Keratinocyte (primary cell): ENCODE data around the gene IFI35.

Source experiments
- CTCF ChIP-seq, 3 experiments: IDR thresholded peaks in 1 of 3; conservative IDR thresholded peaks in 1 of 3; optimal IDR thresholded peaks in 1 of 3; 2 replicates in 2 of 3; 3 replicates in 1 of 3; pipeline versions ENCODE3 to v1.5.1; 2011; ENCODE audit warnings: low read length in 3 of 3, mild to moderate bottlenecking in 3 of 3, moderate library complexity in 2 of 3, control low read depth in 1 of 3, inconsistent platforms in 1 of 3; ENCODE audit not compliant: insufficient read depth in 2 of 3; ENCODE audit errors: extremely low read depth in 1 of 3
- EZH2 ChIP-seq: IDR thresholded peaks from one replicate; pipeline ENCODE4 v1.6.1; 2012; ENCODE audit warnings: inconsistent platforms, mild to moderate bottlenecking, low read length, moderate library complexity

GRCh38 chr17:42997984-42998938, 8.3 kb upstream of the IFI35 start, which contains the start of gene RPL27:
- TF ChIP-seq CTCF (optimal IDR thresholded peaks at IDR 0.05 in 1 of 3, IDR thresholded peaks at IDR 0.05 in 1 of 3, conservative IDR thresholded peaks at IDR 0.05 in 1 of 3; ENCODE audit: extremely low read depth in 1 of 3, insufficient read depth in 2 of 3, low read length in 3 of 3), result peak; percentile 63 to 95 (median 72)
- TF ChIP-seq EZH2, result no peak
